HEK293 (cell line): ENCODE measurements around the gene WWOX.

Experiments
- CTCF ChIA-PET: fragments of 350-600 bp; formaldehyde crosslinking; extraction: SDS; loops from one replicate; lab custom pipeline; 2021; ENCODE audit warnings: antibody characterized with exemption; lab: Yijun Ruan, JAX
- POLR2A ChIA-PET: fragments of 300-600 bp; formaldehyde crosslinking; extraction: SDS; loops from one replicate; lab custom pipeline; 2020; ENCODE audit warnings: antibody characterized with exemption, inconsistent platforms; lab: Yijun Ruan, JAX
- H3K27ac ChIP-seq: fragments of 200-500 bp; sonication (Bioruptor generic); 2 replicates; pipeline ENCODE4 v1.5.1; 2014; ENCODE audit warnings: low read depth, low read length, control low read depth, inconsistent platforms; ENCODE audit errors: extremely low read depth
- H3K36me3 ChIP-seq, 2 experiments: fragments of 200-500 bp in 1 of 2; sonication (Bioruptor generic) in 1 of 2; 1 replicate in 1 of 2; 2 replicates in 1 of 2; pipeline ENCODE4 v1.5.1; 2014 to 2017; ENCODE audit warnings: inconsistent platforms in 2 of 2, low read length in 2 of 2; ENCODE audit not compliant: control insufficient read depth in 2 of 2, insufficient read depth in 1 of 2
- H3K4me1 ChIP-seq: fragments of 200-500 bp; sonication (Bioruptor generic); 2 replicates; pipeline ENCODE4 v1.5.1; 2014; ENCODE audit warnings: mild to moderate bottlenecking, low read length, inconsistent platforms; ENCODE audit not compliant: control insufficient read depth, insufficient read depth
- H3K4me3 ChIP-seq: 2 replicates; pipeline ENCODE4 v1.5.1; 2011; ENCODE audit warnings: low read depth, mild to moderate bottlenecking, control low read depth, low read length, moderate library complexity
- H3K9me3 ChIP-seq: fragments of 200-500 bp; sonication (Bioruptor generic); 2 replicates; pipeline ENCODE4 v1.5.1; 2014; ENCODE audit warnings: low read depth, low read length, inconsistent platforms; ENCODE audit not compliant: control insufficient read depth, insufficient read depth
- EGR2 ChIP-seq: fragments of 450-650 bp; formaldehyde crosslinking; IDR thresholded peaks from 2 replicates; pipeline ENCODE4 v1.5.1; 2016; ENCODE audit warnings: low read depth, missing biosample characterization, missing genetic modification characterization
- PRDM1 ChIP-seq: fragments of 450-650 bp; formaldehyde crosslinking; IDR thresholded peaks from 2 replicates; pipeline ENCODE4; 2016; ENCODE audit warnings: missing biosample characterization, missing genetic modification characterization
- TCF7L2 ChIP-seq: IDR thresholded peaks from 2 replicates; pipeline ENCODE4 v1.6.1; 2011; ENCODE audit warnings: low read depth, mild to moderate bottlenecking, inconsistent platforms, low read length, moderate library complexity, borderline replicate concordance
- YY2 ChIP-seq: fragments of 450-650 bp; formaldehyde crosslinking; IDR thresholded peaks from 2 replicates; pipeline ENCODE4 v1.5.1; 2016; ENCODE audit warnings: missing biosample characterization, missing genetic modification characterization
- ZBTB48 ChIP-seq: fragments of 450-650 bp; formaldehyde crosslinking; IDR thresholded peaks from 2 replicates; pipeline ENCODE4 v1.5.1; 2016; ENCODE audit warnings: missing biosample characterization, missing genetic modification characterization
- ZBTB8A ChIP-seq: fragments of 450-650 bp; formaldehyde crosslinking; IDR thresholded peaks from 2 replicates; pipeline ENCODE4 v1.5.1; 2016; ENCODE audit warnings: missing biosample characterization, missing genetic modification characterization
- ZNF138 ChIP-seq: fragments of 450-650 bp; formaldehyde crosslinking; IDR thresholded peaks from 2 replicates; pipeline ENCODE4 v1.5.1; 2016; ENCODE audit warnings: missing biosample characterization, missing genetic modification characterization, borderline replicate concordance
- ZNF169 ChIP-seq: fragments of 450-650 bp; formaldehyde crosslinking; IDR thresholded peaks from 2 replicates; pipeline ENCODE4 v1.5.1; 2016; ENCODE audit warnings: missing biosample characterization, missing genetic modification characterization
- ZNF174 ChIP-seq: fragments of 450-650 bp; formaldehyde crosslinking; IDR thresholded peaks from 2 replicates; pipeline ENCODE4 v1.5.0; 2017; ENCODE audit warnings: missing biosample characterization, mild to moderate bottlenecking, missing genetic modification characterization
- ZNF274 ChIP-seq, 2 experiments: fragments of 200-500 bp in 1 of 2; fragments of 450-650 bp in 1 of 2; sonication (Bioruptor generic) in 1 of 2; formaldehyde crosslinking in 1 of 2; IDR thresholded peaks; 2 replicates each; pipeline versions ENCODE4 v1.5.1 to v1.6.1; 2014 to 2016; ENCODE audit warnings: borderline replicate concordance in 1 of 2, inconsistent platforms in 1 of 2, low read length in 1 of 2, missing biosample characterization in 1 of 2, missing genetic modification characterization in 1 of 2
- ZNF302 ChIP-seq: fragments of 450-650 bp; formaldehyde crosslinking; IDR thresholded peaks from 2 replicates; pipeline ENCODE4 v1.5.1; 2016; ENCODE audit warnings: missing biosample characterization, missing genetic modification characterization, low read depth
- ZNF366 ChIP-seq: fragments of 450-650 bp; formaldehyde crosslinking; conservative IDR thresholded peaks from 2 replicates; pipeline ENCODE4 v1.5.1; 2016; ENCODE audit warnings: missing biosample characterization, missing genetic modification characterization
- ZNF423 ChIP-seq: fragments of 450-650 bp; formaldehyde crosslinking; IDR thresholded peaks from 2 replicates; pipeline ENCODE4 v1.5.1; 2016; ENCODE audit warnings: missing biosample characterization, missing genetic modification characterization
- ZNF449 ChIP-seq: fragments of 450-650 bp; formaldehyde crosslinking; IDR thresholded peaks from 2 replicates; pipeline ENCODE4 v1.5.1; 2017; ENCODE audit warnings: missing biosample characterization, mild to moderate bottlenecking, missing genetic modification characterization, moderate library complexity
- ZNF521 ChIP-seq: fragments of 450-650 bp; formaldehyde crosslinking; IDR thresholded peaks from 2 replicates; pipeline ENCODE4 v1.5.1; 2017; ENCODE audit warnings: missing biosample characterization, mild to moderate bottlenecking, missing genetic modification characterization
- ZNF548 ChIP-seq: fragments of 450-650 bp; formaldehyde crosslinking; IDR thresholded peaks from 2 replicates; pipeline ENCODE4 v1.5.1; 2016; ENCODE audit warnings: missing biosample characterization, missing genetic modification characterization
- ZNF561 ChIP-seq: fragments of 450-650 bp; IDR thresholded peaks from 2 replicates; pipeline ENCODE4 v1.5.1; 2018; ENCODE audit warnings: missing biosample characterization, missing genetic modification characterization, borderline replicate concordance
- ZNF600 ChIP-seq: fragments of 450-650 bp; formaldehyde crosslinking; IDR thresholded peaks from 2 replicates; pipeline ENCODE4 v1.5.1; 2016; ENCODE audit warnings: missing biosample characterization, missing genetic modification characterization
- ZNF610 ChIP-seq: fragments of 450-650 bp; formaldehyde crosslinking; IDR thresholded peaks from 2 replicates; pipeline ENCODE4 v1.5.1; 2016; ENCODE audit warnings: missing biosample characterization, missing genetic modification characterization, borderline replicate concordance
- ZNF624 ChIP-seq: fragments of 450-650 bp; formaldehyde crosslinking; IDR thresholded peaks from 2 replicates; pipeline ENCODE4 v1.5.1; 2017; ENCODE audit warnings: missing biosample characterization, missing genetic modification characterization
- ZNF629 ChIP-seq: fragments of 450-650 bp; formaldehyde crosslinking; IDR thresholded peaks from 2 replicates; pipeline ENCODE4 v1.5.1; 2017; ENCODE audit warnings: missing biosample characterization, missing genetic modification characterization
- ZNF654 ChIP-seq: fragments of 450-650 bp; formaldehyde crosslinking; IDR thresholded peaks from 2 replicates; pipeline ENCODE4 v1.5.1; 2016; ENCODE audit warnings: low read depth, missing biosample characterization, missing genetic modification characterization
- ZNF660 ChIP-seq: fragments of 450-650 bp; IDR thresholded peaks from 2 replicates; pipeline ENCODE4 v1.5.1; 2018; ENCODE audit warnings: missing biosample characterization, mild to moderate bottlenecking, missing genetic modification characterization
- ZNF664 ChIP-seq: fragments of 450-650 bp; formaldehyde crosslinking; IDR thresholded peaks from 2 replicates; pipeline ENCODE4 v1.5.1; 2016; ENCODE audit warnings: missing biosample characterization, missing genetic modification characterization
- ZNF707 ChIP-seq: fragments of 450-650 bp; formaldehyde crosslinking; IDR thresholded peaks from 2 replicates; pipeline ENCODE4 v1.5.1; 2016; ENCODE audit warnings: missing biosample characterization, missing genetic modification characterization
- ZNF791 ChIP-seq: fragments of 450-650 bp; formaldehyde crosslinking; IDR thresholded peaks from 2 replicates; pipeline ENCODE4 v1.5.1; 2016; ENCODE audit warnings: missing biosample characterization, missing genetic modification characterization
- TF ChIP-seq, protein P1 (sequence below): fragments of 450-650 bp; formaldehyde crosslinking; IDR thresholded peaks from 2 replicates; pipeline ENCODE4 v1.5.1; 2016; ENCODE audit warnings: missing biosample characterization, missing genetic modification characterization
- TF ChIP-seq, protein P2 (sequence below): fragments of 450-650 bp; formaldehyde crosslinking; conservative IDR thresholded peaks from 2 replicates; pipeline ENCODE4 v1.5.1; 2016; ENCODE audit warnings: low read depth, missing biosample characterization, missing genetic modification characterization

WWOX gene

GRCh38 chr16:78117391-78117790 lies 17.9 kb downstream of the WWOX start (continued):
- TF ChIP-seq ZNF521 (tag by site-specific recombination) (no peak), ZBTB48 (tag by site-specific recombination) (no peak)
- TF ChIP-seq, all 188 proteins: peak for 0

DNA sequence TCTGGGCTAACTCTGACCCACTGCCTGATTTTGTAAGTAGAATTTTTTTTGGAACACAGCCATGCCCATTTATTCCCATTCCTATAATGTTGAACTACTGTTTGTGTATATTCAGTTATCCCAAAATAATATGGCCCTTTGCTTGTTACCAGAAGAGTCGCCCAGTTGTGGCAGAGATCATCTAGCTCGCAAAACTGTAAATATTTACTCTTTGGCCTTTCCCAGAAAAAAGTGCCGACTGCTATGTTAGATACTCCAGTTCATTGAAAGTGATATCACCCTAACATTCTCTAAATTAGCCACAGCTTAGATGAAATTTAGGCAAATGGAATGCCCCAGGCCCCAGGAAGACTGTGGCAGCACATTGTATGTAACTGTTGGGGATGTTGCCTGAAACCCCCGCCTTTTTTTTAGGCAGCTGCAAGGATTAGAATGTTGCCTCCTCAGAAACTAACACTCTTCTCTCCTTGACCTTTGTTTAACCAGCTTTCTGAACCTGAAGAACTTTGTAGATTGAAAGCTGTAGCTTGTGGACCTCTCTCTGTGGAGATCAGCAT lies 19.1 kb downstream of the WWOX start:
- Histone ChIP-seq H3K36me3 (peaks cover 3 to 61% of the 10 kb centered on the region in 2 experiments), H3K27ac (no peak overlapping the region), H3K4me3 (no peak overlapping the region), H3K4me1 (no peaks in the 10 kb centered on the region), H3K9me3 (no peaks in the 10 kb centered on the region)
- no peak for TF ChIP-seq ZNF302 (tag by site-specific recombination)
- TF ChIP-seq ZNF610 (tag by site-specific recombination), result no peak
- no peak for TF ChIP-seq ZNF664 (tag by site-specific recombination)
- TF ChIP-seq ZNF660 (tag by site-specific recombination), result no peak
- TF ChIP-seq TCF7L2, result no peak
- TF ChIP-seq PRDM1, result no peak
- TF ChIP-seq YY2 (tag by site-specific recombination), result no peak
- TF ChIP-seq ZNF174 (tag by site-specific recombination), result no peak
- no peak for TF ChIP-seq ZNF561
- TF ChIP-seq ZNF629 (tag by site-specific recombination), result no peak
- CTCF ChIA-PET, result interaction anchor here (0.7 kb wide), 1 partner anchor 8 kb away, joined by 3 read pairs; no protein-coding TSS in a partner anchor
- POLR2A ChIA-PET, result no interaction called here

GRCh38 chr16:78122774-78123315 lies 23.4 kb downstream of the WWOX start:
- H3K36me3 ChIP-seq, result peaks cover 0 to 29% of the 10 kb centered on the region in 2 experiments; a peak in 2 of 3 replicates
- CTCF ChIA-PET, result interaction anchor here (0.6 to 0.8 kb wide), 3 partner anchors 19 to 274 kb away, joined by 3 to 4 read pairs (median 3); no protein-coding TSS in a partner anchor
- POLR2A ChIA-PET, result no interaction called here
- H3K9me3 ChIP-seq, result no peaks in the 10 kb centered on the region
- no peak overlapping the region for H3K27ac ChIP-seq
- no peak overlapping the region for H3K4me3 ChIP-seq
- H3K4me1 ChIP-seq, result peaks cover 12% of the 10 kb centered on the region
- no peak for TF ChIP-seq ZNF791 (tag by site-specific recombination)
- TF ChIP-seq EGR2 (tag by site-specific recombination), result peak; percentile 67
- no peak for TF ChIP-seq ZNF610 (tag by site-specific recombination)
- no peak for TF ChIP-seq TCF7L2
- TF ChIP-seq ZNF138 (tag by site-specific recombination), result no peak
- TF ChIP-seq, protein P1, sequence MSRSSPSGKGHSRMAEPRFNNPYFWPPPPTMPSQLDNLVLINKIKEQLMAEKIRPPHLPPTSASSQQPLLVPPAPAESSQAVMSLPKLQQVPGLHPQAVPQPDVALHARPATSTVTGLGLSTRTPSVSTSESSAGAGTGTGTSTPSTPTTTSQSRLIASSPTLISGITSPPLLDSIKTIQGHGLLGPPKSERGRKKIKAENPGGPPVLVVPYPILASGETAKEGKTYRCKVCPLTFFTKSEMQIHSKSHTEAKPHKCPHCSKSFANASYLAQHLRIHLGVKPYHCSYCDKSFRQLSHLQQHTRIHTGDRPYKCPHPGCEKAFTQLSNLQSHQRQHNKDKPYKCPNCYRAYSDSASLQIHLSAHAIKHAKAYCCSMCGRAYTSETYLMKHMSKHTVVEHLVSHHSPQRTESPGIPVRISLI, result no peak
- TF ChIP-seq ZNF423 (tag by site-specific recombination), result no peak
- TF ChIP-seq ZBTB8A (tag by site-specific recombination), result no peak
- TF ChIP-seq ZNF624 (tag by site-specific recombination), result no peak
- TF ChIP-seq, protein P2, sequence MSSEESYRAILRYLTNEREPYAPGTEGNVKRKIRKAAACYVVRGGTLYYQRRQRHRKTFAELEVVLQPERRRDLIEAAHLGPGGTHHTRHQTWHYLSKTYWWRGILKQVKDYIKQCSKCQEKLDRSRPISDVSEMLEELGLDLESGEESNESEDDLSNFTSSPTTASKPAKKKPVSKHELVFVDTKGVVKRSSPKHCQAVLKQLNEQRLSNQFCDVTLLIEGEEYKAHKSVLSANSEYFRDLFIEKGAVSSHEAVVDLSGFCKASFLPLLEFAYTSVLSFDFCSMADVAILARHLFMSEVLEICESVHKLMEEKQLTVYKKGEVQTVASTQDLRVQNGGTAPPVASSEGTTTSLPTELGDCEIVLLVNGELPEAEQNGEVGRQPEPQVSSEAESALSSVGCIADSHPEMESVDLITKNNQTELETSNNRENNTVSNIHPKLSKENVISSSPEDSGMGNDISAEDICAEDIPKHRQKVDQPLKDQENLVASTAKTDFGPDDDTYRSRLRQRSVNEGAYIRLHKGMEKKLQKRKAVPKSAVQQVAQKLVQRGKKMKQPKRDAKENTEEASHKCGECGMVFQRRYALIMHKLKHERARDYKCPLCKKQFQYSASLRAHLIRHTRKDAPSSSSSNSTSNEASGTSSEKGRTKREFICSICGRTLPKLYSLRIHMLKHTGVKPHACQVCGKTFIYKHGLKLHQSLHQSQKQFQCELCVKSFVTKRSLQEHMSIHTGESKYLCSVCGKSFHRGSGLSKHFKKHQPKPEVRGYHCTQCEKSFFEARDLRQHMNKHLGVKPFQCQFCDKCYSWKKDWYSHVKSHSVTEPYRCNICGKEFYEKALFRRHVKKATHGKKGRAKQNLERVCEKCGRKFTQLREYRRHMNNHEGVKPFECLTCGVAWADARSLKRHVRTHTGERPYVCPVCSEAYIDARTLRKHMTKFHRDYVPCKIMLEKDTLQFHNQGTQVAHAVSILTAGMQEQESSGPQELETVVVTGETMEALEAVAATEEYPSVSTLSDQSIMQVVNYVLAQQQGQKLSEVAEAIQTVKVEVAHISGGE (tag by site-specific recombination), result no peak
- peak; percentile 55 for TF ChIP-seq ZNF366 (tag by site-specific recombination)
- no peak for TF ChIP-seq ZNF174 (tag by site-specific recombination)
- TF ChIP-seq ZNF600 (tag by site-specific recombination), result 0 out of 2 replicates have a peak, but pooled peaks have one; percentile 31
- TF ChIP-seq ZNF654 (tag by site-specific recombination), result peak; percentile 68
- TF ChIP-seq ZNF274 (IDR thresholded peaks at IDR 0.05; ENCODE audit: low read length), result no peak
- no peak for TF ChIP-seq ZNF274 (tag by site-specific recombination; IDR thresholded peaks at IDR 0.05; ENCODE audit: borderline replicate concordance)
- no peak for TF ChIP-seq ZNF548 (tag by site-specific recombination)
- no peak for TF ChIP-seq ZNF169 (tag by site-specific recombination)
- no peak for TF ChIP-seq ZNF707 (tag by site-specific recombination)
- no peak for TF ChIP-seq ZNF449 (tag by site-specific recombination)
